Motor neuron (in vitro differentiated cells): Measurements from ENCODE around the gene ATXN1. TPM values are rescaled to one million over a fixed set of nuclear protein-coding genes. Genes with fewer than 3 reads are reported as not detected.

Source experiments
- ATAC-seq, 8 experiments: fragments of 200-7000 bp; cut with Tn5 transposase; replicated peaks in 6 of 8; 2 replicates each; pipeline ENCODE4 v1.8.0; 2021; ENCODE audit warnings: mild to moderate bottlenecking in 8 of 8, moderate library complexity in 8 of 8
- H3K27ac ChIP-seq, 2 donors: fragments of 250-450 bp; sonication (Bioruptor Pico); 2 replicates each; pipeline ENCODE4 v1.9.0; 2021; ENCODE audit warnings: antibody characterized with exemption in 2 of 2, mild to moderate bottlenecking in 2 of 2, moderate library complexity in 1 of 2
- H3K4me1 ChIP-seq, 2 donors: fragments of 250-450 bp; sonication (Bioruptor Pico); replicated peaks in 1 of 2; 2 replicates each; pipeline ENCODE4 v1.6.1; 2021; ENCODE audit warnings: antibody characterized with exemption in 2 of 2, mild to moderate bottlenecking in 2 of 2, moderate library complexity in 1 of 2
- H3K4me3 ChIP-seq, 5 donors: fragments of 250-450 bp; sonication (Bioruptor Pico); 2 replicates each; pipeline ENCODE4 v1.9.0; 2021; ENCODE audit warnings: antibody characterized with exemption in 5 of 5, mild to moderate bottlenecking in 5 of 5, moderate library complexity in 4 of 5
- WGBS, 10 experiments: fragments of 450-650 bp; shearing (Covaris generic); methylation state at CpG; one replicate each; pipeline ENCODE4 v1.0.0; 2022; 5-methylcytosine and 5-hydroxymethylcytosine counted together
- in situ Hi-C, 9 experiments: fragments of 400-800 bp; cut with MboI; loops; one replicate each; pipeline ENCODE4 v1.15.0; 2021; ENCODE audit warnings: low sequenced_read_pairs in 9 of 9, low pct_unique_long_range_greater_than_20kb in 2 of 9; ENCODE audit not compliant: unreplicated experiment in 9 of 9
- total RNA-seq, 8 experiments: library from RNA; unstranded; fragments of 300-600 nt; gene quantifications; 2 replicates each; pipeline versions ENCODE4 v1.2.3 to v1.2.4, GENCODE V29; 2022

The ATXN1 gene
- total RNA-seq, 8 experiments from 2014 or later, result 8.9 to 64.9 (median 18.3) TPM

- Histone ChIP-seq H3K4me1 (peaks cover 0 to 3% of the 10 kb centered on the region in 2 donors), H3K27ac (no peak overlapping the region), H3K4me3 (no peak overlapping the region)
- ATAC-seq, result no peak
- in situ Hi-C loops, result no loop called here
- 81 to 100% (median 91%) methylated on average over 3 to 13 of the region's 15 CpGs; no CpG with 5 or more reads in 3 of the 10 experiments for WGBS, 10 experiments
Observed at GRCh38 chr6:16295060-16295459, 466.2 kb downstream of the ATXN1 start.

GRCh38 chr6:16294371-16294770, 466.9 kb downstream of the ATXN1 start:
- Histone ChIP-seq H3K4me3 (no peak overlapping the region), H3K27ac (no peak overlapping the region), H3K4me1 (peaks cover 0 to 3% of the 10 kb centered on the region in 2 donors)
- WGBS, 10 experiments, result 33 to 100% (median 96%) methylated on average over 1 to 8 of the region's 10 CpGs; no CpG with 5 or more reads in 4 of the 10 experiments
- in situ Hi-C loops, result no loop called here
- no peak for ATAC-seq

GRCh38 chr6:16292942-16293341, 468.3 kb downstream of the ATXN1 start:
- H3K4me1 ChIP-seq, result peaks cover 0 to 3% of the 10 kb centered on the region in 2 donors
- WGBS, 10 experiments, result 23 to 93% (median 76%) methylated on average over 1 to 8 of the region's 8 CpGs
- ATAC-seq, result peak in 1 of 8 experiments; percentile 16
- no peak overlapping the region for H3K4me3 ChIP-seq
- in situ Hi-C loops, result no loop called here
- H3K27ac ChIP-seq, result no peak overlapping the region

- in situ Hi-C loops, result no loop called here
- H3K4me1 ChIP-seq, result peaks cover 0 to 3% of the 10 kb centered on the region in 2 donors
- WGBS, 10 experiments, result 50 to 92% (median 80%) methylated on average over 1 to 3 of the region's 5 CpGs; no CpG with 5 or more reads in 3 of the 10 experiments
- no peak for ATAC-seq
- H3K27ac ChIP-seq, result no peak overlapping the region
- H3K4me3 ChIP-seq, result no peak overlapping the region
Observed at GRCh38 chr6:16292432-16292831, 468.8 kb downstream of the ATXN1 start.

GRCh38 chr6:16291739-16292138, 469.5 kb downstream of the ATXN1 start:
- peaks cover 0 to 3% of the 10 kb centered on the region in 2 donors for H3K4me1 ChIP-seq
- ATAC-seq, result no peak
- H3K4me3 ChIP-seq, result no peak overlapping the region
- in situ Hi-C loops, result no loop called here
- 33 to 100% (median 55%) methylated on average over 1 to 5 of the region's 6 CpGs; no CpG with 5 or more reads in 3 of the 10 experiments for WGBS, 10 experiments
- no peak overlapping the region for H3K27ac ChIP-seq

GRCh38 chr6:16288163-16288562, 473.1 kb downstream of the ATXN1 start:
- ATAC-seq, result no peak
- no peaks in the 10 kb centered on the region for H3K4me1 ChIP-seq
- in situ Hi-C loops, result no loop called here
- H3K4me3 ChIP-seq, result no peak overlapping the region
- WGBS, 10 experiments, result 80 to 96% (median 92%) methylated on average over 1 to 10 of the region's 26 CpGs; no CpG with 5 or more reads in 6 of the 10 experiments
- H3K27ac ChIP-seq, result no peak overlapping the region

- WGBS, 10 experiments, result 0 to 81% (median 38%) methylated on average over 1 to 6 of the region's 15 CpGs; no CpG with 5 or more reads in 3 of the 10 experiments
- ATAC-seq, result peak; percentile 73 to 96 (median 84)
- Histone ChIP-seq H3K27ac (no peak overlapping the region), H3K4me3 (no peak overlapping the region), H3K4me1 (no peaks in the 10 kb centered on the region)
- in situ Hi-C loops, result no loop called here
Observed at GRCh38 chr6:16286151-16286522, 475.1 kb downstream of the ATXN1 start.

- ATAC-seq, result peak; percentile 17 to 53 (median 43)
- H3K4me3 ChIP-seq, result no peak overlapping the region
- no peak overlapping the region for H3K27ac ChIP-seq
- in situ Hi-C loops, result no loop called here
- H3K4me1 ChIP-seq, result no peaks in the 10 kb centered on the region
- 80 to 100% (median 86%) methylated on average over 1 to 3 of the region's 11 CpGs; no CpG with 5 or more reads in 5 of the 10 experiments for WGBS, 10 experiments
Observed at GRCh38 chr6:16285467-16286150, 475.7 kb downstream of the ATXN1 start.

- in situ Hi-C loops, result no loop called here
- no peak for ATAC-seq
- H3K4me1 ChIP-seq, result no peaks in the 10 kb centered on the region
- H3K4me3 ChIP-seq, result no peak overlapping the region
- no peak overlapping the region for H3K27ac ChIP-seq
- WGBS, 10 experiments, result 78 to 100% (median 94%) methylated on average over 1 to 10 of the region's 14 CpGs; no CpG with 5 or more reads in 2 of the 10 experiments
Observed at GRCh38 chr6:16284472-16284871, 476.8 kb downstream of the ATXN1 start.

GRCh38 chr6:16282370-16282769, 478.9 kb downstream of the ATXN1 start:
- Histone ChIP-seq H3K27ac (no peak overlapping the region), H3K4me3 (no peak overlapping the region), H3K4me1 (peaks cover 5 to 7% of the 10 kb centered on the region in 2 donors)
- no peak for ATAC-seq
- in situ Hi-C loops, result no loop called here
- WGBS, 10 experiments, result 88 to 100% (median 99%) methylated on average over 1 to 4 of the region's 4 CpGs

- H3K27ac ChIP-seq, result no peak overlapping the region
- in situ Hi-C loops, result no loop called here
- peaks cover 5 to 12% of the 10 kb centered on the region in 2 donors for H3K4me1 ChIP-seq
- WGBS, 10 experiments, result 60 to 100% (median 88%) methylated on average over 1 to 5 of the region's 5 CpGs; no CpG with 5 or more reads in 5 of the 10 experiments
- H3K4me3 ChIP-seq, result no peak overlapping the region
- ATAC-seq, result no peak
Observed at GRCh38 chr6:16279243-16279642, 482.0 kb downstream of the ATXN1 start.

GRCh38 chr6:16278750-16279149, 482.5 kb downstream of the ATXN1 start:
- peaks cover 5 to 12% of the 10 kb centered on the region in 2 donors for H3K4me1 ChIP-seq
- 60 to 100% (median 93%) methylated on average over 1 to 4 of the region's 9 CpGs; no CpG with 5 or more reads in 7 of the 10 experiments for WGBS, 10 experiments
- in situ Hi-C loops, result no loop called here
- H3K27ac ChIP-seq, result no peak overlapping the region
- no peak for ATAC-seq
- H3K4me3 ChIP-seq, result no peak overlapping the region

GRCh38 chr6:16278048-16278724, 483.1 kb downstream of the ATXN1 start:
- Histone ChIP-seq H3K27ac (peak overlapping the region in 1 of 2 donors; percentile 34), H3K4me1 (peaks cover 5 to 12% of the 10 kb centered on the region in 2 donors), H3K4me3 (no peak overlapping the region)
- peak in 1 of 8 experiments; percentile 15 for ATAC-seq
- 67 to 100% (median 85%) methylated on average over 2 to 7 of the region's 10 CpGs; no CpG with 5 or more reads in 3 of the 10 experiments for WGBS, 10 experiments
- in situ Hi-C loops, result no loop called here
